Neural progenitor cell (in vitro differentiated cells): ENCODE measurements around the gene SND1. TPM values are rescaled to one million over a fixed set of nuclear protein-coding genes. Genes with fewer than 3 reads are reported as not detected.

Experiments
- DNase-seq: peaks from one replicate; pipeline ENCODE4 v3.0.0-alpha.2; 2016; ENCODE audit warnings: low spot score
- H2AFZ ChIP-seq: fragments of 200-600 bp; sonication (generic); replicated peaks from 2 replicates; pipeline ENCODE4 v1.6.1; 2016; ENCODE audit warnings: antibody characterized with exemption
- H3F3A ChIP-seq: fragments of 200-600 bp; sonication (generic); 2 replicates; pipeline ENCODE4 v1.6.1; 2016; ENCODE audit warnings: antibody characterized with exemption, low read depth
- H3K27ac ChIP-seq: fragments of 200-600 bp; sonication (generic); 2 replicates; pipeline ENCODE4 v1.5.1; 2016; ENCODE audit warnings: mild to moderate bottlenecking
- H3K27me3 ChIP-seq: fragments of 200-600 bp; sonication (generic); 2 replicates; pipeline ENCODE4 v1.6.1; 2016; ENCODE audit warnings: mild to moderate bottlenecking, moderate library complexity
- H3K36me3 ChIP-seq: fragments of 200-600 bp; sonication (generic); 2 replicates; pipeline ENCODE4 v1.5.1; 2016
- H3K4me1 ChIP-seq: fragments of 200-600 bp; sonication (generic); 2 replicates; pipeline ENCODE4 v1.6.1; 2016; ENCODE audit warnings: mixed run types
- H3K4me2 ChIP-seq: fragments of 200-600 bp; sonication (generic); 2 replicates; pipeline ENCODE4 v1.6.1; 2016
- H3K4me3 ChIP-seq: fragments of 200-600 bp; sonication (generic); 2 replicates; pipeline ENCODE4 v1.5.1; 2016
- H3K79me2 ChIP-seq: fragments of 200-600 bp; sonication (generic); 2 replicates; pipeline ENCODE4 v1.6.1; 2016; ENCODE audit warnings: low read depth
- H3K9ac ChIP-seq: fragments of 200-600 bp; sonication (generic); 2 replicates; pipeline ENCODE4 v1.6.1; 2016
- H3K9me3 ChIP-seq: fragments of 200-600 bp; sonication (generic); 2 replicates; pipeline ENCODE4 v1.5.1; 2016; ENCODE audit warnings: low read depth
- H4K20me1 ChIP-seq: fragments of 200-600 bp; sonication (generic); 2 replicates; pipeline ENCODE4 v1.6.1; 2016; ENCODE audit warnings: low read depth
- H3K27ac Mint-ChIP-seq: 3 replicates; pipeline ENCODE4 v1.8.0; 2021; ENCODE audit warnings: mixed read lengths
- H3K27me3 Mint-ChIP-seq: 2 replicates; pipeline ENCODE4 v1.8.0; 2022; ENCODE audit warnings: low read depth, mild to moderate bottlenecking, inconsistent platforms, moderate library complexity, mixed read lengths; ENCODE audit not compliant: insufficient read depth
- H3K36me3 Mint-ChIP-seq: 3 replicates; pipeline ENCODE4 v1.8.0; 2021; ENCODE audit warnings: mixed read lengths
- H3K4me1 Mint-ChIP-seq: 3 replicates; pipeline ENCODE4 v1.8.0; 2021; ENCODE audit warnings: mixed read lengths
- H3K4me3 Mint-ChIP-seq: 3 replicates; pipeline ENCODE4 v1.8.0; 2021; ENCODE audit warnings: mild to moderate bottlenecking, moderate library complexity, mixed read lengths
- H3K9me3 Mint-ChIP-seq: 3 replicates; pipeline ENCODE4 v1.8.0; 2020; ENCODE audit warnings: mixed read lengths
- CTCF ChIP-seq: fragments of 200-600 bp; sonication (generic); IDR thresholded peaks from 2 replicates; pipeline ENCODE4 v1.5.1; 2017; ENCODE audit warnings: antibody characterized with exemption, mild to moderate bottlenecking
- EZH2 ChIP-seq: fragments of 200-600 bp; sonication (generic); IDR thresholded peaks from 2 replicates; pipeline ENCODE4 v1.6.1; 2017; ENCODE audit warnings: antibody characterized with exemption, mild to moderate bottlenecking, moderate library complexity
- EZH2phosphoT487 ChIP-seq: fragments of 200-600 bp; sonication (generic); IDR thresholded peaks from 2 replicates; pipeline ENCODE4 v1.6.1; 2017; ENCODE audit warnings: antibody characterized with exemption
- total RNA-seq: library from RNA; depleted of rRNA; stranded (reverse); fragments of >200 nt; gene quantifications from 2 replicates; pipeline ENCODE4 v1.2.3, GENCODE V29; 2015; ENCODE audit warnings: low replicate concordance

The SND1 gene
- total RNA-seq, 1 donor from 2014 or later = 154 TPM

- Histone ChIP-seq H3K79me2 (peaks cover 38% of the 10 kb centered on the region), H3K4me3 (no peak overlapping the region), H3K9ac (no peak overlapping the region), H4K20me1 (peaks cover 12% of the 10 kb centered on the region), H3K27ac (no peak overlapping the region), H2AFZ (no peak overlapping the region), H3K4me1 (peaks cover 12% of the 10 kb centered on the region), H3K36me3 (no peaks in the 10 kb centered on the region), H3F3A (peaks cover 10% of the 10 kb centered on the region), H3K9me3 (no peaks in the 10 kb centered on the region), H3K4me2 (no peak overlapping the region), H3K27me3 (no peaks in the 10 kb centered on the region)
- no peaks in the 10 kb centered on the region for H3K9me3 Mint-ChIP-seq
- peaks cover 9% of the 10 kb centered on the region for H3K4me1 Mint-ChIP-seq
- TF ChIP-seq EZH2phosphoT487 = no peak
- TF ChIP-seq EZH2 = no peak
- TF ChIP-seq CTCF = no peak
- no peak overlapping the region for H3K4me3 Mint-ChIP-seq
- H3K36me3 Mint-ChIP-seq = no peaks in the 10 kb centered on the region
- no peak overlapping the region for H3K27ac Mint-ChIP-seq
- no peaks in the 10 kb centered on the region for H3K27me3 Mint-ChIP-seq
- DNase-seq = no peak
Measured at GRCh38 chr7:127799535-127800305, 147.7 kb downstream of the SND1 start.

- Histone ChIP-seq H2AFZ (no peak overlapping the region), H3K4me2 (no peak overlapping the region), H3K9me3 (no peaks in the 10 kb centered on the region), H4K20me1 (peaks cover 12% of the 10 kb centered on the region), H3K4me3 (no peak overlapping the region), H3F3A (no peaks in the 10 kb centered on the region), H3K36me3 (no peaks in the 10 kb centered on the region), H3K79me2 (peaks cover 37% of the 10 kb centered on the region), H3K27ac (no peak overlapping the region), H3K9ac (no peak overlapping the region), H3K4me1 (peaks cover 4% of the 10 kb centered on the region), H3K27me3 (no peaks in the 10 kb centered on the region)
- DNase-seq = no peak
- Mint-ChIP-seq H3K4me1 (peaks cover 8% of the 10 kb centered on the region), H3K36me3 (peaks cover 3% of the 10 kb centered on the region), H3K27ac (no peak overlapping the region), H3K27me3 (no peaks in the 10 kb centered on the region), H3K4me3 (no peak overlapping the region), H3K9me3 (no peaks in the 10 kb centered on the region)
- TF ChIP-seq EZH2phosphoT487 = no peak
- no peak for TF ChIP-seq EZH2
- TF ChIP-seq CTCF = no peak
Measured at GRCh38 chr7:127802845-127803244, 150.9 kb downstream of the SND1 start.

- no peak overlapping the region for H3K4me3 ChIP-seq
- H3K9me3 Mint-ChIP-seq = no peaks in the 10 kb centered on the region
- no peak overlapping the region for H3K27ac ChIP-seq
- no peaks in the 10 kb centered on the region for H3K4me1 ChIP-seq
- H3K9me3 ChIP-seq = no peaks in the 10 kb centered on the region
- no peak overlapping the region for H3K4me2 ChIP-seq
- TF ChIP-seq EZH2phosphoT487 = no peak
- TF ChIP-seq CTCF = no peak
- no peak for TF ChIP-seq EZH2
- H3K4me1 Mint-ChIP-seq = peaks cover 4% of the 10 kb centered on the region
- H3K27me3 ChIP-seq = no peaks in the 10 kb centered on the region
- no peak for DNase-seq
- H3K4me3 Mint-ChIP-seq = no peak overlapping the region
- H3K36me3 Mint-ChIP-seq = peaks cover 5% of the 10 kb centered on the region
- no peaks in the 10 kb centered on the region for H3K36me3 ChIP-seq
- no peaks in the 10 kb centered on the region for H3K27me3 Mint-ChIP-seq
- peaks cover 30% of the 10 kb centered on the region for H3K79me2 ChIP-seq
- peaks cover 5% of the 10 kb centered on the region for H4K20me1 ChIP-seq
- no peaks in the 10 kb centered on the region for H3F3A ChIP-seq
- H2AFZ ChIP-seq = no peak overlapping the region
- no peak overlapping the region for H3K9ac ChIP-seq
- H3K27ac Mint-ChIP-seq = no peak overlapping the region
Measured at GRCh38 chr7:127803626-127804025, 151.6 kb downstream of the SND1 start.
